GM13977 (cell line): Measurements from ENCODE around the gene CDX1.

Experiments used
- DNase-seq: peaks from one replicate; pipeline ENCODE4 v3.0.0; 2012; ENCODE audit warnings: low spot score
- CTCF ChIP-seq: IDR thresholded peaks from 2 replicates; pipeline ENCODE4 v1.5.1; 2012; ENCODE audit warnings: mild to moderate bottlenecking, control low read depth; ENCODE audit not compliant: insufficient read depth; ENCODE audit errors: extremely low read depth, missing control alignments
- in situ Hi-C: fragments of 300-500 bp; cut with MboI; formaldehyde crosslinking; loops from one replicate; pipeline ENCODE4 v1.12.0; 2022; ENCODE audit warnings: low sequenced_read_pairs, low pct_unique_long_range_greater_than_20kb, mixed read lengths, inconsistent platforms; ENCODE audit not compliant: unreplicated experiment

The CDX1 gene

DNA sequence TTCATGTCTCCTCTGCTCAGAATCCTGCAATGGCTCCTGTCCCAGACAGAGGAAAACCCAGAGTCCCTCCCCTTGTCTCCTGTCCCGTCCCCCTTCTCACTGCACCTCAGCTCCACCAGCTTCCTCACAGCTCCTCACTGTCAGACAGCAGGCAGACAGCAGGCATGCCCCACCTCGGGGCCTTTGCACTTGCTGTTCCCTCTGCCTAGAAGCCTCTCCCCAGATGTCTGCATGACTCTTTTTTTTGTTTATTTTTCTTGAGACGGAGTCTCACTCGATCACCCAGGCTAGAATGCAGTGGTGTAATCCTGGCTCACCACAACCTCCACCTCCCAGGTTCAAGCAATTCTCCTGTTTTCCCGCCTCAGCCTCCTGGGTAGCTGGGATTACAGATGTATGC lies 14.4 kb downstream of the CDX1 start:
- in situ Hi-C loops, result no loop called here

GRCh38 chr5:150181766-150182545 lies 15.4 kb downstream of the CDX1 start:
- in situ Hi-C loops, result no loop called here
- no peak for TF ChIP-seq CTCF
- no peak for DNase-seq

More for the DNA sequence above, 14.4 kb downstream of the CDX1 start:
- no peak for DNase-seq
- no peak for TF ChIP-seq CTCF

DNA sequence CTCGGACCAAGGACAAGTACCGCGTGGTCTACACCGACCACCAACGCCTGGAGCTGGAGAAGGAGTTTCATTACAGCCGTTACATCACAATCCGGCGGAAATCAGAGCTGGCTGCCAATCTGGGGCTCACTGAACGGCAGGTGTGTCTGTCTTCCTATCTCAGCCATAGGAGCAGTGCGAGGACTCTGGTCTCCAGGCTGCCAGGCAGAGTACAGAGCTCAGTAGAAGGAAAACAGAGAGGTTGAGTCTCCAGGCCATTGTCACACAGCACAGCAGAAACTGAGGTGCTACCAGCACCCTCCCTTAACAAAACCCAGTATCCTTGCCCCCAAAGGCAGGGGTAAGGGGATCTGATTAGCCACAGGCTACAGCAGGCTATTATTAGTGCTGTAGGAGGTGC lies 16.2 kb downstream of the CDX1 start:
- no peak for TF ChIP-seq CTCF
- no peak for DNase-seq
- in situ Hi-C loops, result no loop called here

DNA sequence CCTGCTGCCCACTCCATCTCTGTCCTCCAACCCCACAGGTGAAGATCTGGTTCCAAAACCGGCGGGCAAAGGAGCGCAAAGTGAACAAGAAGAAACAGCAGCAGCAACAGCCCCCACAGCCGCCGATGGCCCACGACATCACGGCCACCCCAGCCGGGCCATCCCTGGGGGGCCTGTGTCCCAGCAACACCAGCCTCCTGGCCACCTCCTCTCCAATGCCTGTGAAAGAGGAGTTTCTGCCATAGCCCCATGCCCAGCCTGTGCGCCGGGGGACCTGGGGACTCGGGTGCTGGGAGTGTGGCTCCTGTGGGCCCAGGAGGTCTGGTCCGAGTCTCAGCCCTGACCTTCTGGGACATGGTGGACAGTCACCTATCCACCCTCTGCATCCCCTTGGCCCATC lies 16.9 kb downstream of the CDX1 start:
- in situ Hi-C loops, result no loop called here
- no peak for DNase-seq
- TF ChIP-seq CTCF, result no peak

- TF ChIP-seq CTCF, result no peak
- in situ Hi-C loops, result no loop called here
- DNase-seq, result no peak
Observed at GRCh38 chr5:150184006-150184405, 17.4 kb downstream of the CDX1 start.

DNA sequence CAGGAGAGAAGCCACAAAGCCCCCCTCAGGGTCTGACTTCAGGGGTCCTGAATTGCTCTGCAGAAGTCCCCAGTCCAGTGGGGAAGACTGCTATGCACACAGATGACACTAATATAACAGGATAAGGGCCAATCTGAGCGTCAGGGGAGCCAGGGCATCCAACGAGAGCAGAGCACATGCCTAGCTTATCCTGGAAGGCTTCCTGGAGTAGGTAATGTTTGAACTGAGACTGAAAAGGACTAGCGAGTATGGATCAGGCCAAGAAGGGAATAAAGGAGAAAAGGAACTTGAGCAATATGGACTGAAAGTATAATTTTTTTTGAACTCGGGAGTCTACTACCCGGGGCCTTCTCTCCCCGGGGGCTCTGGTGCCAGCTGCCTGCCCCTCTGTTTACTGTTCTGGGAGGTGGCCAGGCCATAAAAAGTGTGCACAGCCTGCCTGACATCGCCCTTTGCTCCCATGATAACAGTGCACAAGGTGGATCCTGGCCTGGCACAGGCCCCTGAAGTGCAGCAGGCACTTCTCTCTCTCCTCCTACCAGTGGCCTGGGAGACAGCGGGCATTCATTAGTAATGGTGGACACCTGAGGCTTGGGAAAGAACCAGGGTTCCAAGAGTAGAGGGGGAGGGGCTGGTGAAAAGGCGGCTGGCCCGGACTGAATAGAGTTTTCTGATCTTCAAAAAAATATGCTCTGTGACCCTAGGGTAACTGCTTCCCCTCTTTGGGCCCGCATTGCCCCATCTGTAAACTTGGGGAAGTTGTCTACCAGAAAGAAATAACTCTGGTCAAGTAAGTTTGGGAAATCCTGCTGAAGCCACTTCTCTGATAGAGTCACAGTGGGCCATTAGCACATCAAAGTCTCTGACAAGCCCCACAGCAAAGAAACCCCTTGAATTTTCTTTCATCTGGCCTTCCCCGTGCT lies 18.7 kb downstream of the CDX1 start:
- no peak for DNase-seq
- in situ Hi-C loops, result no loop called here
- no peak for TF ChIP-seq CTCF
